ENCODE measurements around the gene MEP1A.
"Not testable (repeated sequence)": the region's sequence is repeated elsewhere in the genome, so short reads cannot be mapped to it uniquely, and the experiment has no call there.

The MEP1A gene

GRCh38 chr6:46777476-46778346 lies 15.5 kb upstream of the MEP1A start:
- DNase-seq (ENCODE audit: low read depth), result no peak

GRCh38 chr6:46781478-46782378 lies 11.5 kb upstream of the MEP1A start:
- DNase-seq (ENCODE audit: low read depth), result no peak

- DNase-seq (ENCODE audit: low read depth), result no peak
Observed at GRCh38 chr6:46784535-46784934, 8.7 kb upstream of the MEP1A start.

GRCh38 chr6:46787871-46788540 lies 5.2 kb upstream of the MEP1A start:
- no peak for DNase-seq (ENCODE audit: low read depth)

- no peak for DNase-seq (ENCODE audit: low read depth)
Observed at GRCh38 chr6:46788791-46789190, 4.4 kb upstream of the MEP1A start.

- no peak for DNase-seq (ENCODE audit: low read depth)
Observed at GRCh38 chr6:46789434-46790354, 3.5 kb upstream of the MEP1A start.

GRCh38 chr6:46790355-46790874 lies 2.8 kb upstream of the MEP1A start:
- DNase-seq (ENCODE audit: low read depth), result no peak

- no peak for DNase-seq (ENCODE audit: low read depth)
Observed at GRCh38 chr6:46792635-46793034, 554 bp upstream of the MEP1A start.

- no peak for DNase-seq (ENCODE audit: low read depth)
Observed at GRCh38 chr6:46794068-46794467, 879 bp downstream of the MEP1A start.

- no peak for DNase-seq (ENCODE audit: low read depth)
Observed at GRCh38 chr6:46795816-46796215, 2.6 kb downstream of the MEP1A start.

GRCh38 chr6:46796848-46797580 lies 3.8 kb downstream of the MEP1A start:
- DNase-seq (ENCODE audit: low read depth), result no peak

- DNase-seq (ENCODE audit: low read depth), result no peak
Observed at GRCh38 chr6:46799657-46800056, 6.5 kb downstream of the MEP1A start.

GRCh38 chr6:46808806-46809205 lies 15.6 kb downstream of the MEP1A start:
- DNase-seq (ENCODE audit: low read depth), result no peak

GRCh38 chr6:46815130-46815529 lies 21.9 kb downstream of the MEP1A start:
- no peak for DNase-seq (ENCODE audit: low read depth)

- DNase-seq (ENCODE audit: low read depth), result no peak
Observed at GRCh38 chr6:46816626-46817025, 23.4 kb downstream of the MEP1A start.

GRCh38 chr6:46819561-46819960 lies 26.4 kb downstream of the MEP1A start:
- no peak for DNase-seq (ENCODE audit: low read depth)

GRCh38 chr6:46821458-46821881 lies 28.3 kb downstream of the MEP1A start:
- no peak for DNase-seq (ENCODE audit: low read depth)

- DNase-seq (ENCODE audit: low read depth), result no peak
Observed at GRCh38 chr6:46828939-46829338, 35.8 kb downstream of the MEP1A start.

- DNase-seq (ENCODE audit: low read depth), result no peak
Observed at GRCh38 chr6:46832816-46833215, 39.6 kb downstream of the MEP1A start.

- not testable (repeated sequence) for DNase-seq (ENCODE audit: low read depth)
Observed at GRCh38 chr6:46834257-46834916, 41.2 kb downstream of the MEP1A start.

All from T follicular helper cell (primary cell).